Stimulated activated CD4-positive, alpha-beta T cell treated with anti-CD3 and anti-CD28 coated beads, Interleukin-4, amount 100 ng/mL, for 1 hour (primary cell): Measurements from ENCODE around the gene UNC13A.
"Not testable (repeated sequence)": the region's sequence is repeated elsewhere in the genome, so short reads cannot be mapped to it uniquely, and the experiment has no call there.

Source experiments
- DNase-seq: peaks from one replicate; pipeline ENCODE4 v3.0.0-alpha.2; 2020

UNC13A gene

GRCh38 chr19:17560205-17560595 lies 128.0 kb downstream of the UNC13A start:
- no peak for DNase-seq

- no peak for DNase-seq
These were observed 130.7 kb downstream of the UNC13A start for GRCh38 chr19:17557466-17557865.

GRCh38 chr19:17556995-17557394 lies 131.2 kb downstream of the UNC13A start:
- DNase-seq: no peak

- peak; percentile 48 for DNase-seq
These were observed 132.0 kb downstream of the UNC13A start for GRCh38 chr19:17555929-17556813.

GRCh38 chr19:17555480-17555928 lies 132.7 kb downstream of the UNC13A start, which contains the start of gene COLGALT1:
Gene COLGALT1, plus strand, starts transcription at chr19:17555649. Its CDS starts 65 bp downstream, at chr19:17555714.
- peak; percentile 100 for DNase-seq

GRCh38 chr19:17554968-17555479 lies 133.1 kb downstream of the UNC13A start:
- no peak for DNase-seq

GRCh38 chr19:17553256-17553655 lies 134.9 kb downstream of the UNC13A start:
- DNase-seq: no peak

- DNase-seq: not testable (repeated sequence)
These were observed 135.4 kb downstream of the UNC13A start for GRCh38 chr19:17552735-17553134.
